ENCODE data around the gene FOXO6.

Gene FOXO6

GRCh38 chr1:41425369-41425768 lies 64.1 kb downstream of the FOXO6 start:
- DNase-seq (ENCODE audit: low spot score) = no peak

DNA sequence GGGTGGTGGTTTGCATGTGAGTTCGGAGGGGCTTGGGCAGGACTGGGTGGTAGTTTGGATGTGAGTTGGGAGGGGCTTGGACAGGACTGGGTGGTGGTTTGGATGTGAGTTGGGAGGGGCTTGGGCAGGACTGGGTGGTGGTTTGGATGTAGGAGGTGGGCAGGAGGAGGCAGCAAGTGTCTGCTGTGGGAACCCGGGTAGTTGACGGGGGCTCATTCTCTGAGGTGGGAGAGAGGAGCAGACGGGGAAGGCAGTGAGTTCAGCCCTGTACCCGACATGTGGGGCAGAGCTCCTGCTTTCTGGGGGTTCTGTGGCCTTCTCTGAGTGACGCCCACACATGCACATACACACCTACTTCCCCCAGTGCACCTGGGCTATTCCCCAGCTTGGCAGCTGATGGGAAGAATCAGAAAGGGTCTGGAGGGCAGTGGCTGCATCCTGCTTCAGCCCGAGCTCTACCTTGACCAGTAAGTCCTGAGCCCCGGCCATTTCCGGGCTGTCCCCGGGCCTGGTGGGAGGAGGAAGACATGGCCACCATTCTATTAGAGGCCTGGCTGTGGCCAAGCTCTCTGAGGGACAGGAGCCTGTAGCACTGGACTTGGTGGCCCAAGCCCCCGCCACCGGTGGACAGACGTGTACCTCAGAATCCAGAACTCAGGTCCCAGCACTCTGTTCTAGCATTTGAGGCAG lies 65.1 kb downstream of the FOXO6 start:
- no peak for DNase-seq (ENCODE audit: low spot score)

DNA sequence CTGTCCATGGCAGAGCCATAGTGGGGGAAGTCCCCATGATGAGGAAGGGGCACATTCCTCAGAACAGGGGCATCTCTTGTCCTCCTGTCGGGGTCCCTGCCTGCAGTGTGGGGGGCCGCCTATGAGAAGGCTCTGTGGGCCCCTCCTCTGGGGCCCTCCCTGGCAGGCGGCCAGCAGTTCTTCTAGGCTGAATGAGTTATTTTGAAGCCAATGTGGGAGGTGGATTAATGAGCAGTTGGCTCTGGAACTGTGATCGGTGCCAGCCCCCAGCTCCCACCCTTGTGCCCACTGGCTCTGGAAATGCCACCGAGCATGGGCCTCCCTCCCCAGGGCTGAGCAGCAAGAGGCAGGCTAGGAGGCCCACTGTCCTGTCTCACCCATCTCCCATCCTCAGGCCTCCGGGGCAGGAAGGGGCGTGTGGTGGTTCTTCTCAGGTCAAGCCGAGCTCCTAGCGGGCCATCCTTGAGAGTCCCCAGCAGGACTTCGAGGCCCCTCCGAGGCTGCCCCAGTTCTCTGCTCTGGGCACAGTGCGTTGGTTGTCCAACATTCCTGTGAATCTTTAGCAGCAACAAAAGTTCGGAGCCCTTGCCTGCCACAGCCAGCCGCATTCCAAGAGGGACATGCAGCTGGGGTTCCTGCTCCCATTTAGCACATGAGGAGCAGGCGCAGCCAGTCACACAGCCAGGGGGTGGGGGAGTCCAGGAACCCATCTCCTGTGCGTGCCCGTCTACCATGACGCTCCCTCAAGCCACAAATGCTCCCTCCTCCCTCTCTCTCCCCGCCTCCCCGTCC lies 66.1 kb downstream of the FOXO6 start:
- DNase-seq (ENCODE audit: low spot score) = no peak

- no peak for DNase-seq (ENCODE audit: low spot score)
Observed at GRCh38 chr1:41427916-41428737, 66.9 kb downstream of the FOXO6 start.

- DNase-seq (ENCODE audit: low spot score) = no peak
Observed at GRCh38 chr1:41428738-41429640, 67.8 kb downstream of the FOXO6 start.

DNA sequence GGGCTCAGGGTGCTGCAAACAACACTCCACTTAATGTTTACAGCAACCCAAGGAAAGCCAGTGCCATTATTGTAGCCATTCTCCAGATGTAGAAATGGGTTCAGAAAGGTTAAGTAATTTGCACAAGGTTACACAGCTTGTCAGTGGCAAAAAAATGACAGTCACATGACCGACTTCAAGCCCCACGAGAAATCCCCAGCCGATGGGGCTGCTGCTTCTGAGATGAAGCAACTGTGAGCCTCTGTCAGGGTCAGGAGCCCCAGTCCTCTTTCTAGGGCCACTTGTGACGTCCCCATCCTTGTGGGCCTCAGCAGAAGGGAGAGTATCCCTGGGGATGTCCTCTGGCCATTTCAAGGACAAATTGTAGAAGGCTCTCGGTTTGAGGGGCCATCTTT lies 68.4 kb downstream of the FOXO6 start:
- no peak for DNase-seq (ENCODE audit: low spot score)

DNA sequence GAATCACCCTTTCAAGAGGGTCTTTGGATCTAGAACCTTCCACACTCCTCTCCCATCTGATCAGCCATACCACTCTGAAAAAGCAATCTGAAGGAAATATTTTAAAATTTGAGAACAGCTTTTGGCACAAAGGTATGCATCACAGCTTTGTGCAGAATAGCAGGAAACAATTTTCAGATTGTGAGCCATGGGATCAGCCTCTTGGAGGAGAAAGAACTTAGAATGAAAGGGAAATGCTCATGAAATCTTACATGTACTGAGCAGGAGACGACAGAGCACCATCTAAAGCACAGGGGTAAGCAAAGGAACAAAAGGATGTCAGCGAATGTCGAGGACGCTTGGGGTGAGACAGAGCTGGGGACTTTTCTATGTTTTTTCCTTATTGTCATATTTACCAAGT lies 68.8 kb downstream of the FOXO6 start:
- DNase-seq (ENCODE audit: low spot score) = no peak

DNA sequence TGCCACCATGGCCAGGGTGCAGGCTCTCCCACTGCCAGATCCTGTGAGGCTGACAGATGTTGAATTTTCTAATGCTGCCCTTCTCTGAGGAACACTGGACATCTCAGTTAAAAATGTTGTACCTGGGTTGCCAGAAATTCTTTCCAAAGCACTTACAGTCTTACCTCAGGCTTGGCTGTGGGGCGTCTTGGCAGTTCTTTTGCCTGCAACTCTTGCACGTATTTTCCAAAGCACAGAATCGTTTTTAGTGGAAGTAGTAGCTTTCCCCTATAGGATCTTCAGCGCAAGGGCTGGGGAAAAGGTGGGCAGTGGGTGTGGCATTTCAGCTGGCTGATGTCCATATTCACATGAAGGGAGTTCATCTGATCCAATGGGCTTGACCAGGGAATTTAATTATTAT lies 69.3 kb downstream of the FOXO6 start:
- DNase-seq (ENCODE audit: low spot score) = no peak

- no peak for DNase-seq (ENCODE audit: low spot score)
Observed at GRCh38 chr1:41431490-41432350, 70.5 kb downstream of the FOXO6 start.
